ENCODE measurements around the gene ARHGAP6.
"Not testable (repeated sequence)": the region's sequence is repeated elsewhere in the genome, so short reads cannot be mapped to it uniquely, and the experiment has no call there.

The ARHGAP6 gene

DNA sequence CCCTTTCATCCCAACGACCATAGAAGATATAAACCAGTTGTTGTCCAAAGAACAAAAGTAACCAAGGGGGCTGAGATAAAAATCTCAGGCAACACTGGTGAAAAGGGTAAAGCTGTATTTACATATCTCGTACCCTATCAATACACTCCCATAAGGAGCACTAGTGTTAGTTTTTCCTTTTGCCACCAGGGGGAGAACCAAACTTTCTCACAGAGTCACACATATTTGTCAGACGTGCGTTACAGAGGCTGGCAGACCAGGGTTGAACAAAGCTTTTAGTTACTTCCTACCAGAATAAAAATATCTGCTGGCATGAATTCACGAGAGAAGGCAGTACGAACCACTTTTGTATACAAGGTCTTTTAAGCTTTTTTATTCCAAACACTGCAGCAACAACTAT, 284.3 kb downstream of the ARHGAP6 start:
- peak; percentile 13 for DNase-seq

DNA sequence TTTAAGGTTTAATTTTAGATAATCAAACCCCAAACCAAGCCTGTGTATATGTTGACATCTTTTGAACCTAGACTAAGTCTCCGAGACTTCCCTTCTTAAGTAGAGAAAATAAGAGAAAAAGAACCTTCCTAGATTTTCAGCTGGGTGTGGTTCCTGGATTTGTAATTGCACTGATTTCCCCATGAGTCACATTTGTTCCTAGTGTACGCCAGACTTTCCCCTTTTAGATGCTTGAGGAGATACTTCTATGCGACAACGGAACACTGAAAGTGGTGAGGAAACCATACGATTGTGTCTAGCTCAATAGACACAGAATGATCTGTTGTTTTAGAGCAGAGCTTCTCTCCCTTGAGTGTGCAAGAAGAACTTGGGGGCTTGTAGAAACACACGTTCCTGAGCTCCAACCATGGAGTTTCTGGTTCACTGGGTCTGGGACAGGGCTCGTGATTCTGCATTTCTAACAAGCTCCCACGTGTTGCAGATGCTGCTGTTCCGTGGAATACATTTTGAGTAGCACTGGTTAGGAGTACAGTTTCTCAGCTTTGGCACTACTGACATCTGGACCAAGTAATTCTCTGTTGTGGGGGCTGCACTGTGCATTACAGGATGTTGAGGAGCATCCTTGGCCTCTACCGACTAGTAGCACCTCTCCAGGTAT, 285.4 kb downstream of the ARHGAP6 start:
- no peak for DNase-seq

DNA sequence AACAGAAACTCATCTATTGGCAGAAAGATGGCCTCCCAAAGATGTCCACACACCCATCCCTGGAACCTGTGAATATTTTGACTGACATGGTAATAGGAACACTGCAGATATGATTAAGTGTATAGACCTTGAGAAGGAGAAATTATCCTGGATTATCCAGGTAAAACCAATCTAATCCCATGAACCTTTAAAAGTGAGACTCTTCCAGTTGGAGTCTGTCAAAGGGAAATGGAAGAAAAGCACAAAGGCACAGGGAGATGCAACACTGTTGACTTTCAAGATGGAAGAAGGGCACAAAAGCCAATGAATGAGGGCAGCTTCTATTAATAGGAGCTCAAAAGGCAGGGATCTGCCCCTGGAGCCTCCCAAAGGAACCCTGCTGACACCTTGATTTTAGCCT, 289.6 kb downstream of the ARHGAP6 start:
- DNase-seq: no peak

- no peak for DNase-seq
These were observed 290.1 kb downstream of the ARHGAP6 start for GRCh38 chrX:11375614-11376119.

DNA sequence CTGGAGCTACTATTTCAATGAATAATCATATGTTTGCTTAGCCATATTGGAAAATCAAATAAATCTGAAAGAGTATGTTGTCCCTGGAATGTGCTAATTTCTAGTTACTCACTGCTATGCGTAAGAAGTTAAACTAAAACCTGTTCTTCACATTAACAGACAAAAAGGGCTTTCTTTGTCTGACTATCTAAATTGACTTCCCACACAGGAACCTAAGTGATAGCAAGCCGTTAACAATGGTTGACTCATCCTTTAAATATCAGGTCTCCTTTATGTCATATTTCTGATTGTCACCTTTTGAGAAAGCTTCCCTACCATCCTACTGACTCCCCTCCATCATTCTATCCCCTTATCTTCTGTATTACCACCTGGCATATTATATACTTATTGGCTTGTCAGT, 291.1 kb downstream of the ARHGAP6 start:
- no peak for DNase-seq

- no peak for DNase-seq
These were observed 294.6 kb downstream of the ARHGAP6 start for GRCh38 chrX:11371106-11371505.

DNA sequence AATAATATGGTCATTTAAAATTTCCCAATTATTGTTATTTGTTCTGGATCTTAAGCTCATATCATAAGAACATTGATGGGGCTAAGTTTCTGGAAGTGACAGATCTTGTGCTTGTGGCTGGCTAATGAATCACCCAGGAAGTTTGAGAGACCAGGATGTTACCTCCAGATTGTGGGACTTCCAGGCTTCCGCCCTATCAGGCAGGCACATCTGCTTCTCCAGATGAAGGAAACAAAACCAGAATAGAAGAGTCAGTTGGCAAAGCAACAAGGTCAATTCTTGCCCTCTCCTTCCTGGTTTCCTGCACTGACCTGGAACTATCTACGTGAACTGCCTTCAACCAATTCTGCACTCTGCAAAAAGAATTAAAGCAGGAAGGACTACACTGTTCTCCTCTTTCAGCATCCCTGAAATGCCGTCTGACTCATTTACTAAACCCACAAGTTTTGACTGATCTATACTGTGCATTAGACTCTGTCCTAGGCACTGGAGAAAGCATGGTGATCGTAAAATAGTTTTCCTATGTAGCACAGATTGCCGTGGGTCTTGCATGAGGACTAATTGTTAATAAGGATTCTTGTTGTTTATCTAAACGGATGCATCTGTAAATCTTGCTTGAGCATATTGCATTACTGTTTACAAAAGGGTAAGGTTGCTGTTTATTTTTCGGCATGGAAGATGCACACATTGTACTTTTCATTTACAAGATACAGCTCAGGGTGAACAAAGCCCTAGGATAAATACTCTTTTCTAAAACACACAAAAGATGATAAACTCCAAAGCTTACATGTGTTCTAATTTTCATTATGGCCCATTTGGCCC, 297.9 kb downstream of the ARHGAP6 start:
- no peak for DNase-seq

GRCh38 chrX:11366998-11367595, 298.6 kb downstream of the ARHGAP6 start:
- no peak for DNase-seq

GRCh38 chrX:11365426-11365825, 300.3 kb downstream of the ARHGAP6 start:
- DNase-seq: no peak

- DNase-seq: no peak
These were observed 300.9 kb downstream of the ARHGAP6 start for GRCh38 chrX:11364835-11365234.

GRCh38 chrX:11363825-11364224, 301.9 kb downstream of the ARHGAP6 start:
- not testable (repeated sequence) for DNase-seq

DNA sequence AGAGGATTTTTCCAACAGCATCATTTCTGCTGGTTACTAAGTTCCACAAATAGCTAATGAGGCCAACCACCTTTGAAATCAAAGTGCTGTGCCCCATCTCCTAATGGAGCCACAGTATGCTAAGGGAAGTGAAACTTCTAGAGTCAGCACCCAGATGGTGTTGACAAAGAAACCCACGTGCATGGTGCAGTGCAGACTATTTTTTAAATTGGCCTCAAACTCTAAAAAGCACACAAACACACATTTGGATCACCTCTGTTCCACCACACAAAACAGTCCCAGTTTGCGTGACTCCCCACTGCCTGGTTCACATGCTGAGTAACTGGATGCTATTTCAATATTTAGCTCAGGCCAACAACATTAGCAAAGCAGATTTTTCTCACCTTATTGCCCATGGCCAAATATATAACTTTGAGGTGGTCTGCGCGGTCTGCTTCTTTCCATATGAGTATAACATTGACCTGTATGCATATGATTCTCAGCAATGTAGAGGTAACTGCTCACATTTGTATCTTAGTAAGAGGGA, 302.6 kb downstream of the ARHGAP6 start:
- DNase-seq: no peak

DNA sequence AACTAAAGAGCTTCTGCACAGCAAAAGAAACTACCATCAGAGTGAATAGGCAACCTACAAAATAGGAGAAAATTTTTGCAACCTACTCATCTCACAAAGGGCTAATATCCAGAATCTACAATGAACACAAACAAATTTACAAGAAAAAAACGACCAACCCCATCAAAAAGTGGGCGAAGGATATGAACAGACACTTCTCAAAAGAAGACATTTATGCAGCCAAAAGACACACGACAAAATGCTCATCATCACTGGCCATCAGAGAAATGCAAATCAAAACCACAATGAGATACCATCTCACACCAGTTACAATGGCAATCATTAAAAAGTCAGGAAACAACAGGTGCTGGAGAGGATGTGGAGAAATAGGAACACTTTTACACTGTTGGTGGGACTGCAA, 304.1 kb downstream of the ARHGAP6 start:
- not testable (repeated sequence) for DNase-seq

DNA sequence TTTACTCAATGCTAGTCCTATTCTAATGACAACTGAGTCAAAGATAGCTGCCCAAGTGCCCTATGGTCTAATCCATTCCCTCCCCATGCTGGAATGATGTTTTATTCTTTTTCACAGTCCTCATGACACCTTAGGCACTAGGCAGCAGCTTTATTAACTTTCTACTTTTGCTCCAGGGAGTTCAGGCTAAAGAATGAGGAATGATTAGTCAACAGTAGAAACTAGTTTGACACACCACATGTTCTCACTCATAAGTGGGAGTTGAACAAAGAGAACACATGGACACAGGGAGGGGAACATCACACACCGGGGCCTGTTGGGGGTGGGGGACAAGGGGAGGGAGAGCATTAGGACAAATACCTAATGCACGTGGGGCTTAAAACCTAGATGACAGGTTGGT, 309.8 kb downstream of the ARHGAP6 start:
- not testable (repeated sequence) for DNase-seq

DNA sequence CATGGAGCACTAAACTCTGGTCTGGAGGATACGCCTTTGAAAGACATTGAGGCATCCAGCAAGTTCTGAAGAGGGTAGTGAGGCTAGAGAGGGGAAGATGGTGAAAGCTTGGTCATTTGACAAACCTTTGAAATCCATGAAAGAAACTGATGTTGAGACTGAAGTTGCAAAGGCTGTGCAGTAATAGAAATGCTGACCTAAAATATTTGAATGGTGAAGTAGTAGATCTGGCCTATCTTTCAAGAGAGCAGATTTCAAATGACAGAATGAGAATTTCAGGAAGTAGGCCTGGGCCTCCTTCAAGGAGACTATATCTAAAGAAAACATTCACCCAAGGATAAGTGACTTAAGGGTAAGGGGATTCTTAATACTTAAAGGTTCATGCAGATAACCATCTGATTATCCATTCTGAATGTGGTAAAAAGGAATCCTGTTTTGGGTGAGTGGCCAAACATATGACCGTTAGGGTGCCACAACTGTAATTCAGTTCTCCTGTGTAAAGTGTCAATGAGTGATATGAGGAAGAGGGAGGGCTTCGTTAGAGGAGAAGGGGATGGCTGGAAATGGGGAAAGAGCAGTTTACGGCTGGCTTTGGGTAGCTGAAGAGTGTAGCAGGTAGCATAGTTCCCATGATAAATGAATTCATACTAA, 310.3 kb downstream of the ARHGAP6 start:
- DNase-seq: no peak

GRCh38 chrX:11352296-11352741, 313.4 kb downstream of the ARHGAP6 start:
- DNase-seq: no peak

DNA sequence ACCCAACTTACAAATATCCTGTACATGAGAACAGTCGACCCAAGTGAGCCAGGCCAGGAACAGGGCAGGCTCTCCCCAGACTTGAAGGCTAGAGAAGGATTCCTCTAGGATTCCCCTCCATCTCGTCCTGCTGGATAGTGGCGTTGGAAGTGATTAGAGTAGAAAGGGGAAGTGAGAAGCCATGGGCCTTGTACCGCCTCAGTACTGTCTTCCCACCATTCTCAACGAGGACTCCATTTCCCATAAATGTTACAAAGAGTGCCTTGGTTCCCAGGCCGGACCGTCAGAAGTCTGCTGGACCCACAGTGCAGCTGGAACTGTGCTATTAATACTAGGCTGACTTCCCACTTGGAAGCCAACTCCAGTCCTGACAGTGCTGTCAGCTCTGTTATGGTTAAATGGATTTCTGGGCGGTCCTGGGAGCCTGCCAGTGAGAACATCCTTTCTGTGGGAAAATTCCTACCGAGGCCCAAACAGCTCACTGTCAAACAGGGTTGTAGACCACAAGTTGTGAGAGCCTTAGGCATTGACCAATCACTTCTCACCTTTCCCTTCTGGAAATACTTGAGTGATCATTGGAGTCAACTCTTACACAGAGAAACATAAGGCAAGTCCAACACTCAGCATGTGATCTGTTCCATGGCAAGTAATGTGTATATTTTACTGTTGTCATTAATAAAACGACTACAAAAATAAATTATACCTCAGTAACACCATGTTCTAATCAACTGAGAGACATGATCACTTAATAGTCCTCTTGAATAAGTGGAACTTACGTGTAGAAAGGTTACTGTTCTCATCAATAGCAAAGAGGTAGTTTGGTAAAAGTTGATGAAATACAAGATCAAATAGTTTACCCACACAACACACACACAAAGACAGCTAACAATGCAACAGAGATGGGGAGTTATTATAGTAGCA, 314.1 kb downstream of the ARHGAP6 start:
- DNase-seq: no peak

DNA sequence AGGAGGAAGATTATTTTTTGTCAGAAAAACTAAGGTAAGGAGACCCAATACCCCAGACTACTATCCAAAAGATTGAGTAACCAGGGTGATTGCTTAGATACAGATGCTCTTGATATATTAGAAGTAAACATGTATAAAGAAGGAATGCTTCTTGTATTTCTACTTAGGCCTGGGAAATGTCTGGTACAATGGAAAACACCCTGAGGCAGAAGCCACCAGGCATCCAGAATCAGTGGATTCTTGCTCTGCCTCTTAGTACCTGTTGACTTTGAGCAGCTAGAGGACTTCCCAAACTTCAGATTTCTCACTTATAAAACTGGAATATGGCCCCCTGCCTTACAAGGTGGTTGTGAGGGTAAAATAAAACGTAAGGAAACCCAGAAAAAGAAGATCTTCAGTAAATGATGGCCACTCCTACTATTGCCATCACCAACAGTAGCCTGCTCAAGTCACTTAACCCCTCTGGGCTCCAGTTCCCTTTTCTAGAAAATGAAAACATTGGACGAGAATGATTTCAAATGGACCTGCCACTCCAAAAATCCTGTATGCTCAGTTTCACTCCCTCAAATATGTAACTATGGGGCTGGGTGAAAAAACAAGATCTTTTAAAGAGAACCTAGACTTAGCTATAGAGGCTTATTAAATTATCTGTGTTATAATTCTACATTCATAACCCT, 315.9 kb downstream of the ARHGAP6 start:
- DNase-seq: no peak

DNA sequence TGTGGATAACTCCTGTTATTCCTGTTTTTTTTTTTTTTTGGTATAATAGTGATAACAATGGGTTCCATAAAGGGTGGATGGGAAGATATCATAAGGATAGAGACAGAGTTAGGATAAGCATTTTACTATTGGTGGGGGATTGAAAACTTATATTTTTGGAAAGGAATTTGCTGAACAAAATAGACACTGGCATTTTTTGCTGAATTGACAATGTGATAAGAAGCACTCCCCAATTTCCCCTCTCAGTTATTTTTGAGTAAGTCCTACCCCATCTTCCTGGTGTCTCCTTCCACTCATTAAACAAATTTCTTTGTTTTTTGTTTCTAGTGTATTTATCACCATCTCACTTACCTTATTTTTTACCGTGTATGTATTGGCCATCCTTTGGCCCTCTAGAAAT, 316.7 kb downstream of the ARHGAP6 start:
- DNase-seq: no peak

DNA sequence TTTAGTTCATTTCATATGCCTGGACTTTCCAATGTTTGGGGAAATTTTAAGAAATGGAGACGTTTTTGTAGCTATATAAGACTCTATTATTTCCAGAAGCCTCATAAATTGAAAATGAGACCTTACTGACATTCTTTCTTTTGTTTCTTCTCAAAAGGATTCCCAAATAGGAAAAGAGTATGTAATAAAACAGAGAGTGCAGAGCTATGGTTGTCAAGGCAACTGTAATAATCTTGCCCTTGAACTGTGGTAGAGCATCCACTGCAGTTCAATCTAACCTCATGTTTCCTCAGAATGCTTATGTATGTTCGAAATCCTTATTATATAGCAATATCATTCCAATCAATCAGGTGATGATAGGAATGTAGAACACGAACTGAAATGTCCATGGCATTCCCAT, 318.4 kb downstream of the ARHGAP6 start:
- DNase-seq: no peak

DNA sequence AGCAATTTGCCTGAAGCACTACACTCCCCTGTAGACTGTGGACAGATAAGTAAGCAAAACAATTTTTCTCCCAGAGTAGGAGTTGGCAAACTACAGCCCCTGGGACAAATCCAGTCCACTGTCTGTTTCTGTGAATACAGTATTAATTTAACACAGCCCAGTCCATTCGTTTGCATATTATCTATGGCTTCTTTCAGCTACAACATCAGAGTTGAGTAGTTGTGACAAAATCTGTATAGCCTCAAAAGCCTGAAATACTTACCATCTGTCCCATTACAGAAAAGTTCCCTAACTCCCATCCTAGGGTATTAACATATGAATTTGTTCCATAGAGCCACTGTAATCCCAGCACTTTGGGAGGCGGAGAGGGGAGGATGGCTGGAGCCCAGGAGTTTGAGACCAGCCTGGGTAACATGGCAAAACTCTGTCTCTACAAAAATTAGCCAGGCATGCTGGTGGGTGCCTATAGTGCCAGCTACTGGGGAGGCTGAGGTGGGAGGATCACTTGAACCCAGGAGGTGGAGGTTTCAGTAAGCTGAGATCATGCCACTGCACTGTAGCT, 319.5 kb downstream of the ARHGAP6 start:
- DNase-seq: no peak

All from NCI-H2227 treated with DMSO at 0.1 percent for 48 hours (cell line).